Measurements from ENCODE around the gene DCAF17.

DCAF17 gene

DNA sequence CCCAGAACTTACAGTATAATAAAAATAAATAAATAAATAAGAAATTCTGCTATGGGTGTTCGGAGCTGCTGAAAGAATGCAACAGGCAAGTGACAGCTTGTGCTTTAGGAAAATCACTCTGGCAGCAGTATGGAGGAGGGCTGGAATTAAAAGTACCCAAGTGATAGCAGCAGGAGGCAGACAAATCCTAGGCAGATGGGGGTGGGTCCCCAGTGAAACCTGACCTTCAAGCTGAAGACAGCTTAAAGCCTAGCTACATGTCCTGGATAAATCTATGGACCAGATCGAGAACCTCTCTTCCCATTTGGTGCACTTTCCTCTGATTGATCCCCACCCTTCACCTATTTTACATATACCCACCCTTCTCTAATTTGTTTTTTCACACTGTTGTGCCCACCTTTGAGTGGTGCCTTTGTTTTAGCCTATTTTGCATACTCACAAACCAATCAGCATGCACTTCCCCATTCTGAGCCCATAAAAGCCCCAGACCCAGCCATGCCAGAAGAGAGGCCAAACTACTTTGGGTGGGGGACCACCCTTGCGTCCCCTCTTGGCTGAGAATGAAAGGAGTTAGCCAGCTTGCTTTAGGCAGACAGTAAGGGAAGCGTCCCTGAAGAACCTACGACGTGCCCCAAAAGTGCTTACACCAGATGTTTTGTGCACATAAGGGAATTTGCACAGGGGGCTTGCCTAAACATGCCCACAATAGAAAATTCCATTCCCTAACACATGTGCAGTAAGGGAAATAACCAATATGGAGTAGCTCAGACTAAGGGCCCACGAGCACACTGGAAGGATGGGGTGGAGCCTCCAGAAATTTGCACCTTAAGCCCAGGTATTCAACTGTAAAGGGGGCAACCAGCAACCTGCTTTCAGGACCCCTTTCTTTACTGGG, 3.3 kb upstream of the DCAF17 start:
- Histone ChIP-seq H3K9me3 (replicated peaks in 1 of 2; ENCODE audit: control insufficient read depth in 2 of 2, insufficient read depth in 1 of 2, low read depth in 1 of 2, low read length in 2 of 2) (peaks cover 0 to 3% of the 10 kb centered on the region in 2 donors), H3K18ac (ENCODE audit: low read length) (no peak overlapping the region), H3K27me3 (ENCODE audit: control insufficient read depth in 3 of 3, insufficient read depth in 3 of 3, low read depth in 1 of 3, low read length in 3 of 3) (no peaks in the 10 kb centered on the region), H3K4me2 (ENCODE audit: insufficient read depth, low read length, poor library complexity, severe bottlenecking) (no peak overlapping the region), H2AFZ (ENCODE audit: low read length) (no peak overlapping the region), H3K27ac (replicated peaks; ENCODE audit: low read length) (no peak overlapping the region), H3K36me3 (replicated peaks in 1 of 2; ENCODE audit: control insufficient read depth in 2 of 2, insufficient read depth in 2 of 2, low read length in 2 of 2) (peaks cover under 1 to 4% of the 10 kb centered on the region in 2 donors), H2BK120ac (ENCODE audit: low read depth, low read length) (no peak overlapping the region), H2AK5ac (ENCODE audit: low read depth, low read length) (no peak overlapping the region), H4K8ac (ENCODE audit: low read depth, low read length) (no peak overlapping the region), H3K9ac (ENCODE audit: low read depth, low read length, poor library complexity) (no peak overlapping the region), H3K79me1 (ENCODE audit: low read depth, low read length) (no peaks in the 10 kb centered on the region), H3K4me3 (ENCODE audit: low read length in 2 of 2) (no peak overlapping the region), H3K4me1 (ENCODE audit: control insufficient read depth in 2 of 2, insufficient read depth in 1 of 2, low read depth in 1 of 2, low read length in 2 of 2) (peaks cover 10 to 12% of the 10 kb centered on the region in 2 donors), H3K4ac (ENCODE audit: low read length) (no peak overlapping the region), H3K14ac (ENCODE audit: low read length) (no peak overlapping the region), H2BK15ac (ENCODE audit: low read length) (no peak overlapping the region), H4K91ac (ENCODE audit: low read depth, low read length, poor library complexity) (no peak overlapping the region), H3K23ac (ENCODE audit: low read depth, low read length, poor library complexity) (no peak overlapping the region), H2BK5ac (ENCODE audit: low read length) (no peak overlapping the region), H2BK12ac (ENCODE audit: low read length) (no peak overlapping the region)
- no CpG with 5 or more reads among the region's 7 CpGs for WGBS, 2 donors (ENCODE audit: extremely low coverage in 2 of 2, insufficient read length in 2 of 2, insufficient replicate concordance in 1 of 2)
- no peak for DNase-seq (ENCODE audit: low spot score)

DNA sequence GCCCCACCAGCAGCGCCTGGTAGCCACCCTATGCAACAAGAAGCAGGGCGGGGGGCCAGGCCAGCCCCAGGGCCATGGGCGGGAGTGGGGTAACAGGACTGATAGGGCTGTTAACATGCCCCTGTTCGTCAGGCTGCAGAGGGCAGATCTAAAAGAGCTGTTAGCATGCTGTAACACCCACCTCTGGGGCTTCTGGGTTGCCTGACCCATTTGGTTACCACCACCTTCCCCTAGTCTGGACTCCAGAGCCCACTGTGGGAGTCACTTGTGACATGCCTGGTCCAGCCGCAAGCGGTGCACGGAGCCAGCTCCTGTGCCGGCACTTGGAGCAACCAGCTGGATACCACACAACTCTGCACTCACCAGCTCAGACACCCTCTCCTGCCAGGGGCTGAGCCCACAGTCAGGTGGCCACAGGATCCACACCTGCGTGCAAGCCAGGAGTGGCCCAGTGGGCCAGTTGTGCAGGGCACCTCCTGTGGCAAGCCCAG, 2.3 kb upstream of the DCAF17 start:
- no peak overlapping the region for H2BK120ac ChIP-seq (ENCODE audit: low read depth, low read length)
- H2AFZ ChIP-seq (ENCODE audit: low read length), result no peak overlapping the region
- peaks cover 3 to 13% of the 10 kb centered on the region in 2 donors for H3K36me3 ChIP-seq (replicated peaks in 1 of 2; ENCODE audit: control insufficient read depth in 2 of 2, insufficient read depth in 2 of 2, low read length in 2 of 2)
- H3K4ac ChIP-seq (ENCODE audit: low read length), result no peak overlapping the region
- no peaks in the 10 kb centered on the region for H3K27me3 ChIP-seq (ENCODE audit: control insufficient read depth in 3 of 3, insufficient read depth in 3 of 3, low read depth in 1 of 3, low read length in 3 of 3)
- H3K18ac ChIP-seq (ENCODE audit: low read length), result no peak overlapping the region
- peak overlapping the region; percentile 24 for H2BK12ac ChIP-seq (ENCODE audit: low read length)
- no peak overlapping the region for H3K9ac ChIP-seq (ENCODE audit: low read depth, low read length, poor library complexity)
- H3K4me2 ChIP-seq (ENCODE audit: insufficient read depth, low read length, poor library complexity, severe bottlenecking), result no peak overlapping the region
- H3K9me3 ChIP-seq (replicated peaks in 1 of 2; ENCODE audit: control insufficient read depth in 2 of 2, insufficient read depth in 1 of 2, low read depth in 1 of 2, low read length in 2 of 2), result peaks cover 0 to 10% of the 10 kb centered on the region in 2 donors
- H3K27ac ChIP-seq (replicated peaks; ENCODE audit: low read length), result no peak overlapping the region
- peak overlapping the region; percentile 16 for H2AK5ac ChIP-seq (ENCODE audit: low read depth, low read length)
- peaks cover 10 to 12% of the 10 kb centered on the region in 2 donors for H3K4me1 ChIP-seq (ENCODE audit: control insufficient read depth in 2 of 2, insufficient read depth in 1 of 2, low read depth in 1 of 2, low read length in 2 of 2)
- H3K23ac ChIP-seq (ENCODE audit: low read depth, low read length, poor library complexity), result no peak overlapping the region
- no peak overlapping the region for H4K91ac ChIP-seq (ENCODE audit: low read depth, low read length, poor library complexity)
- no peak overlapping the region for H4K8ac ChIP-seq (ENCODE audit: low read depth, low read length)
- DNase-seq (ENCODE audit: low spot score), result no peak
- no CpG with 5 or more reads among the region's 9 CpGs for WGBS, 2 donors (ENCODE audit: extremely low coverage in 2 of 2, insufficient read length in 2 of 2, insufficient replicate concordance in 1 of 2)
- H3K14ac ChIP-seq (ENCODE audit: low read length), result no peak overlapping the region
- H3K79me1 ChIP-seq (ENCODE audit: low read depth, low read length), result no peaks in the 10 kb centered on the region
- no peak overlapping the region for H3K4me3 ChIP-seq (ENCODE audit: low read length in 2 of 2)
- H2BK15ac ChIP-seq (ENCODE audit: low read length), result no peak overlapping the region
- no peak overlapping the region for H2BK5ac ChIP-seq (ENCODE audit: low read length)

DNA sequence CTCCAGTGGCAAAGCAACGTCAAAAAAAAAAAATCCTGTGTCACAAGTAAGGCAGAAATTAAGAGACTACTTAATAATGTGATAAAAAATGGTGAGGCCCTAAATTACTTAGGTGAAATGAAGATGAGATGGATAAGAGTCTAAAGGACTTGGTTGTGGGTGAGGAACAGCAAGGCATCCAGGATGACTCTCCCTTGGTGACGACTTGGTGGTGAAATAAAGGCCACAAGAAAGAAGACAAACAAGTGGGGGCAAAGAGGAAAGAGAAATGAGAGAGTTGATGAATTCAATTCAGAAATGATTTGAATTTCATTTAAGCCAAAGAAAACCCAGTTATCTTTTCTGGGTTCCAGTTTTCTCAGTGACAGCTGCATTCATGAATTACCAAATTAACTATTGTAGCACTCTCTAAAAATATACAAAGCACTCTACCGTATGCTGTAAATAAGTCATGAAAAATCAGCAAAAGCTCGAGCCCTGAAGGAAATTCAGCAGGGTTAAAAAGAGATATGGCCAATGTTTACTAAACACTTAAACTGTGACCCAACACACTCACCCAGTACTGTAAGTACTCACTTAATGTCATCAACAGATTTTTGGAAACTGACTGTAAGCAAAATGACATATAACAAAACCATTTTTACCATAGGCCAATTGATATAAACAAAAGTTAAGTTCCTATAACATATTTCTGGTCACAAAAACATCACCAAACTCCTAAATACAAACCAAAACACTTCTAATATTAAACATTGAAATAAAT, 1.6 kb upstream of the DCAF17 start:
- Histone ChIP-seq H2BK15ac (ENCODE audit: low read length) (no peak overlapping the region), H3K79me1 (ENCODE audit: low read depth, low read length) (no peaks in the 10 kb centered on the region), H4K8ac (ENCODE audit: low read depth, low read length) (no peak overlapping the region), H3K9me3 (replicated peaks in 1 of 2; ENCODE audit: control insufficient read depth in 2 of 2, insufficient read depth in 1 of 2, low read depth in 1 of 2, low read length in 2 of 2) (peaks cover 0 to 10% of the 10 kb centered on the region in 2 donors), H3K4me2 (ENCODE audit: insufficient read depth, low read length, poor library complexity, severe bottlenecking) (no peak overlapping the region), H3K4ac (ENCODE audit: low read length) (no peak overlapping the region), H2AK5ac (ENCODE audit: low read depth, low read length) (no peak overlapping the region), H2BK120ac (ENCODE audit: low read depth, low read length) (no peak overlapping the region), H3K23ac (ENCODE audit: low read depth, low read length, poor library complexity) (no peak overlapping the region), H2BK12ac (ENCODE audit: low read length) (no peak overlapping the region), H3K18ac (ENCODE audit: low read length) (no peak overlapping the region), H3K27ac (replicated peaks; ENCODE audit: low read length) (no peak overlapping the region), H3K4me3 (ENCODE audit: low read length in 2 of 2) (no peak overlapping the region), H2BK5ac (ENCODE audit: low read length) (no peak overlapping the region), H3K14ac (ENCODE audit: low read length) (no peak overlapping the region), H3K36me3 (replicated peaks in 1 of 2; ENCODE audit: control insufficient read depth in 2 of 2, insufficient read depth in 2 of 2, low read length in 2 of 2) (peaks cover 3 to 19% of the 10 kb centered on the region in 2 donors), H3K27me3 (ENCODE audit: control insufficient read depth in 3 of 3, insufficient read depth in 3 of 3, low read depth in 1 of 3, low read length in 3 of 3) (no peaks in the 10 kb centered on the region), H3K9ac (ENCODE audit: low read depth, low read length, poor library complexity) (no peak overlapping the region), H4K91ac (ENCODE audit: low read depth, low read length, poor library complexity) (no peak overlapping the region), H3K4me1 (ENCODE audit: control insufficient read depth in 2 of 2, insufficient read depth in 1 of 2, low read depth in 1 of 2, low read length in 2 of 2) (peaks cover 10 to 12% of the 10 kb centered on the region in 2 donors), H2AFZ (ENCODE audit: low read length) (peak overlapping the region; percentile 92)
- no CpG with 5 or more reads among the region's 4 CpGs for WGBS, 2 donors (ENCODE audit: extremely low coverage in 2 of 2, insufficient read length in 2 of 2, insufficient replicate concordance in 1 of 2)
- no peak for DNase-seq (ENCODE audit: low spot score)

All from neuronal stem cell (in vitro differentiated cells).